Measurements from ENCODE around the gene ZNF664. TPM values are rescaled to one million over a fixed set of nuclear protein-coding genes. Genes with fewer than 3 reads are reported as not detected.

ZNF664 gene
- total RNA-seq, 1 donor from 2014 or later: 134 TPM

DNA sequence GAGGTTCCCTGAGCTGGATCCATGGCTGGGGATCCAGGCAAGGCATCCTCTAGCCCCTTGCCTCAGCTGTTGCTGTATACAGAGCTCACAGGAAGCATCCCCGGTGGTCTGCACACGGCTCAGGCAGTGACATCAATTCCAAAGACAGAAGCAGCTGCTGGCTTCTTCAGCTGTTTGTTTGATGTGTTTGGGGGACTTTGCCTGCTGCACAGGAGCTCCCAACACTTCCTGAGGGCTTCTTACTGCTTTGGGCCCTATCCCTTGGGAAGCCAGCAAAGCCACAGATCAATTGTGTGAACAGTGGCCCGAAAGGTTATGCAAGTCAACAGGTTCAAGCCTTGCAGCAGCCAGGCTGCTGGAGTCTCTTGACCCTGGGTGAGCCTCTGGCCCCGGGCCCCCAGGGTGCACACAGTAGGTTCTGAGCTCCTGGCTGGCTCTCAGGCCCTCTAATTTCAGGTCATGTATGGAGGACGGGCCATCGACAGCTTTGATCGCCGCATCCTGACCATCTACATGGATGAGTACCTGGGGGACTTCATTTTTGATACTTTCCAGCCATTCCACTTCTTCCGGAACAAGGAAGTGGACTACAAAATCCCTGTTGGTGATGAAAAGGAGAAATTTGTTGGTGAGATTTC is 43.0 kb upstream of the ZNF664 start:
- H3K9me3 Mint-ChIP-seq (ENCODE audit: unreplicated experiment): peaks cover 9% of the 10 kb centered on the region
- H3K27me3 Mint-ChIP-seq (ENCODE audit: unreplicated experiment): no peaks in the 10 kb centered on the region
- peaks cover 8% of the 10 kb centered on the region for H3K36me3 Mint-ChIP-seq (ENCODE audit: unreplicated experiment)
- H3K27ac Mint-ChIP-seq (ENCODE audit: unreplicated experiment): no peak overlapping the region
- H3K4me1 Mint-ChIP-seq (ENCODE audit: unreplicated experiment): no peaks in the 10 kb centered on the region
- no peak for DNase-seq (ENCODE audit: extremely low spot score, unreplicated experiment)
- no peak overlapping the region for H3K4me3 Mint-ChIP-seq (ENCODE audit: unreplicated experiment)
- TF ChIP-seq, protein P1, sequence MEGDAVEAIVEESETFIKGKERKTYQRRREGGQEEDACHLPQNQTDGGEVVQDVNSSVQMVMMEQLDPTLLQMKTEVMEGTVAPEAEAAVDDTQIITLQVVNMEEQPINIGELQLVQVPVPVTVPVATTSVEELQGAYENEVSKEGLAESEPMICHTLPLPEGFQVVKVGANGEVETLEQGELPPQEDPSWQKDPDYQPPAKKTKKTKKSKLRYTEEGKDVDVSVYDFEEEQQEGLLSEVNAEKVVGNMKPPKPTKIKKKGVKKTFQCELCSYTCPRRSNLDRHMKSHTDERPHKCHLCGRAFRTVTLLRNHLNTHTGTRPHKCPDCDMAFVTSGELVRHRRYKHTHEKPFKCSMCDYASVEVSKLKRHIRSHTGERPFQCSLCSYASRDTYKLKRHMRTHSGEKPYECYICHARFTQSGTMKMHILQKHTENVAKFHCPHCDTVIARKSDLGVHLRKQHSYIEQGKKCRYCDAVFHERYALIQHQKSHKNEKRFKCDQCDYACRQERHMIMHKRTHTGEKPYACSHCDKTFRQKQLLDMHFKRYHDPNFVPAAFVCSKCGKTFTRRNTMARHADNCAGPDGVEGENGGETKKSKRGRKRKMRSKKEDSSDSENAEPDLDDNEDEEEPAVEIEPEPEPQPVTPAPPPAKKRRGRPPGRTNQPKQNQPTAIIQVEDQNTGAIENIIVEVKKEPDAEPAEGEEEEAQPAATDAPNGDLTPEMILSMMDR (IDR thresholded peaks at IDR 0.05): no peak

GRCh38 chr12:123931686-123932321 is 41.2 kb upstream of the ZNF664 start:
- TF ChIP-seq, protein P1 (IDR thresholded peaks at IDR 0.05): no peak
- peaks cover 9% of the 10 kb centered on the region for H3K9me3 Mint-ChIP-seq (ENCODE audit: unreplicated experiment)
- H3K4me3 Mint-ChIP-seq (ENCODE audit: unreplicated experiment): no peak overlapping the region
- H3K36me3 Mint-ChIP-seq (ENCODE audit: unreplicated experiment): peaks cover 22% of the 10 kb centered on the region
- DNase-seq (ENCODE audit: extremely low spot score, unreplicated experiment): no peak
- H3K4me1 Mint-ChIP-seq (ENCODE audit: unreplicated experiment): no peaks in the 10 kb centered on the region
- H3K27me3 Mint-ChIP-seq (ENCODE audit: unreplicated experiment): no peaks in the 10 kb centered on the region
- no peak overlapping the region for H3K27ac Mint-ChIP-seq (ENCODE audit: unreplicated experiment)

DNA sequence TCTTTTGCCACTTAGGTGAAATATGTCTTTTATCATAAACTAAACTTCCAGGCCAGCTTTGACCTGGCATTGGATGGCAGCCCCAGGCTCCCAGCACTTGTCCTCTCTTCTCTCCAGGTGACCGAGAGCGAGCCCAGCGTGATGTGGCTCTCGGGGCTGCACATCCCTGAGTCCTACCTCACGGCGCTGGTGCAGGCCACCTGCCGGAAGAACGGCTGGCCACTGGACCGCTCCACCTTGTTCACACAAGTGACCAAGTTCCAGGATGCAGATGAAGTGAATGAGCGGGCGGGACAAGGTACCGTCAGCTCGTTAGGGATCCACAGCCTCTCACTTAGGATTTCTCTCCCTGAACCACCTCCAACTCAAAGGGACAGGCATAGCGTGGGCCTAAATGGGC is 39.8 kb upstream of the ZNF664 start:
- peaks cover 4% of the 10 kb centered on the region for H3K4me1 Mint-ChIP-seq (ENCODE audit: unreplicated experiment)
- H3K36me3 Mint-ChIP-seq (ENCODE audit: unreplicated experiment): peaks cover 30% of the 10 kb centered on the region
- H3K27ac Mint-ChIP-seq (ENCODE audit: unreplicated experiment): no peak overlapping the region
- no peak for DNase-seq (ENCODE audit: extremely low spot score, unreplicated experiment)
- TF ChIP-seq, protein P1 (IDR thresholded peaks at IDR 0.05): no peak
- H3K9me3 Mint-ChIP-seq (ENCODE audit: unreplicated experiment): peaks cover 9% of the 10 kb centered on the region
- no peak overlapping the region for H3K4me3 Mint-ChIP-seq (ENCODE audit: unreplicated experiment)
- H3K27me3 Mint-ChIP-seq (ENCODE audit: unreplicated experiment): no peaks in the 10 kb centered on the region

DNA sequence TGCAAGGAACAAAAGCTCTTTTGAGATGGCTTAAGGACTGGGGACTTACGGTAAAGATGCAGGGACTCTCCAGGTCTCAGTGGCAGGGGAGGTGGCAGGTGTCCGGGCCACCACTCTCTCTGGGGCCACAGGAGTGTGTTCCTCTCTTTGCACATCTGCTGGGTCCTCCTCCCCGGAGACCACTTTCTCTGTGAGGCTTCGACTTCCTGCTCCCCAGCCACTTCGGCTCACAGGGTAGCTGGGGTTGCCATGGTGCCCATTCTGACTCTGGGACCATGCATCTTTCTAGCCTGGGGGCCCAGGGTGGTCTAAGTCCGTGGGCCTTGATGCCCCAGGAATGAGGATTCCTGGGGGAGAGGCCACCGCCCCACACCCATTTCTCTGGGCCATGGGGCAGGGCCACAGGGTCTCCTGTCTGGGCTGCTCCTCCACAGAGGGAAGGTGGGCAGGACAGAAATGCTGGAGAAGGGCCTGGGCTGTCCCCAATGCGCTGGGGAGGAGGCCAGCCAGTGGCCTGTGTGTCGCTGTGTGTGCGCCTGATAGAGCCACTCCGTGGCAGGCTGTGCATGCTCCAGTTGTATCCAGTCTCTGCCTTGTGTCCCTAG is 38.9 kb upstream of the ZNF664 start:
- no peaks in the 10 kb centered on the region for H3K27me3 Mint-ChIP-seq (ENCODE audit: unreplicated experiment)
- no peak overlapping the region for H3K4me3 Mint-ChIP-seq (ENCODE audit: unreplicated experiment)
- no peak for DNase-seq (ENCODE audit: extremely low spot score, unreplicated experiment)
- peaks cover 9% of the 10 kb centered on the region for H3K9me3 Mint-ChIP-seq (ENCODE audit: unreplicated experiment)
- TF ChIP-seq, protein P1 (IDR thresholded peaks at IDR 0.05): no peak
- H3K27ac Mint-ChIP-seq (ENCODE audit: unreplicated experiment): no peak overlapping the region
- peaks cover 13% of the 10 kb centered on the region for H3K4me1 Mint-ChIP-seq (ENCODE audit: unreplicated experiment)
- peaks cover 38% of the 10 kb centered on the region for H3K36me3 Mint-ChIP-seq (ENCODE audit: unreplicated experiment)

DNA sequence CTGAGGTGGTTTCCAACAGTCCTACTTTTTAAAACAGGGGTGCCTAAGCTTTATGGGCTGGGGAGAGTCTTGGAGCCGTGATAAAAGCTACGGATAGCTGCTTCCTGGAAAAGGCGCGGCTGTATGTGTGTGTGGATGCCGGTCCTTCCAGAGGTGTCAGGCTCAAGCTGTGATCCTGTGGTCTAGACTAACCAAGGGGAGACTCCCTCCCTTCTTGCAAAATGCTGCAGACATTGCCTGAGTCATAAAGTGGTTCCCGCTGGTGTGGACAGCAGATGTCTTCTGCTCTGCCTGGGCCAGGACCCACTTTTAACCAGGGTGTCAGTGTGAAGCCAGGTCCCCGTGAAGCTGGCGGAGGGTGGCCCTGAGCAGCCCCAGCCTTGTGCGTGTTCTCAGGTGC is 38.2 kb upstream of the ZNF664 start:
- Mint-ChIP-seq H3K27me3 (ENCODE audit: unreplicated experiment) (no peaks in the 10 kb centered on the region), H3K9me3 (ENCODE audit: unreplicated experiment) (peaks cover 9% of the 10 kb centered on the region), H3K27ac (ENCODE audit: unreplicated experiment) (no peak overlapping the region), H3K4me1 (ENCODE audit: unreplicated experiment) (peaks cover 14% of the 10 kb centered on the region), H3K4me3 (ENCODE audit: unreplicated experiment) (no peak overlapping the region), H3K36me3 (ENCODE audit: unreplicated experiment) (peaks cover 38% of the 10 kb centered on the region)
- DNase-seq (ENCODE audit: extremely low spot score, unreplicated experiment): no peak
- TF ChIP-seq, protein P1 (IDR thresholded peaks at IDR 0.05): no peak

Data from osteocyte (in vitro differentiated cells).